Endothelial cell of umbilical vein (primary cell): ENCODE results near the gene GALNT9. TPM values are rescaled to one million over a fixed set of nuclear protein-coding genes. Genes with fewer than 3 reads are reported as not detected.

ENCODE experiments used
- BruUV-seq: library from RNA; stranded (reverse); fragments of 400-500 nt; replicated peaks from 2 replicates; lab custom pipeline; 2021; lab: Mats Ljungman, UMichigan
- CTCF ChIA-PET: fragments of 300-600, 350-600 bp; sonication (Branson Sonifier 250); formaldehyde crosslinking; loops from one replicate; lab custom pipeline; 2021; ENCODE audit warnings: antibody characterized with exemption, inconsistent platforms; lab: Charles Lee
- POLR2A ChIA-PET: fragments of 300-600, 350-600 bp; sonication (Branson Sonifier 250); formaldehyde crosslinking; loops from one replicate; lab custom pipeline; 2021; ENCODE audit warnings: antibody characterized with exemption, inconsistent platforms; lab: Charles Lee
- DNase-seq: peaks from one replicate; pipeline ENCODE4 v3.0.0-alpha.2; 2011; ENCODE audit warnings: low read depth, low spot score
- FAIRE-seq: peaks from 2 replicates; lab custom pipeline; 2011; peaks lifted over from hg19 to GRCh38; lab: Jason Lieb, UNC
- H2AFZ ChIP-seq: 2 replicates; pipeline ENCODE4 v1.6.0; 2012; ENCODE audit warnings: low read depth, low read length, control low read depth, inconsistent platforms
- H3K27ac ChIP-seq: 2 replicates; pipeline ENCODE4 v1.5.1; 2011; ENCODE audit warnings: low read depth, mild to moderate bottlenecking, control low read depth, low read length, moderate library complexity; ENCODE audit not compliant: insufficient read depth
- H3K27me3 ChIP-seq, 2 experiments: 2 replicates each; pipeline versions ENCODE4 v1.6.0 to v1.6.1; 2011; ENCODE audit warnings: low read length in 2 of 2, mixed read lengths in 1 of 2; ENCODE audit not compliant: control insufficient read depth in 2 of 2, insufficient read depth in 2 of 2
- H3K36me3 ChIP-seq, 2 experiments: 2 replicates in 1 of 2; 3 replicates in 1 of 2; pipeline ENCODE4 v1.5.1; 2011; ENCODE audit warnings: low read length in 2 of 2, mild to moderate bottlenecking in 1 of 2, moderate library complexity in 1 of 2; ENCODE audit not compliant: control insufficient read depth in 2 of 2, insufficient read depth in 2 of 2; ENCODE audit errors: extremely low read depth in 1 of 2
- H3K4me1 ChIP-seq: 3 replicates; pipeline ENCODE4 v1.5.1; 2011; ENCODE audit warnings: mild to moderate bottlenecking, low read length; ENCODE audit not compliant: control insufficient read depth, insufficient read depth; ENCODE audit errors: extremely low read depth
- H3K4me2 ChIP-seq: 2 replicates; pipeline ENCODE4 v1.6.1; 2011; ENCODE audit warnings: low read length, control low read depth, mixed read lengths; ENCODE audit not compliant: insufficient read depth
- H3K4me3 ChIP-seq, 3 experiments: fragments of 200-600 bp in 1 of 3; sonication (generic), shearing (Covaris generic) in 1 of 3; replicated peaks in 1 of 3; 2 replicates each; pipeline ENCODE4 v1.5.1; 2011 to 2016; ENCODE audit warnings: control low read depth in 3 of 3, low read length in 3 of 3, mild to moderate bottlenecking in 2 of 3, inconsistent platforms in 1 of 3, low read depth in 1 of 3, moderate library complexity in 1 of 3; ENCODE audit not compliant: insufficient read depth in 1 of 3
- H3K79me2 ChIP-seq: 2 replicates; pipeline ENCODE4 v1.6.0; 2012; ENCODE audit warnings: low read length, inconsistent platforms; ENCODE audit not compliant: control insufficient read depth, insufficient read depth
- H3K9ac ChIP-seq: replicated peaks from 2 replicates; pipeline ENCODE3; 2011; ENCODE audit warnings: low read length, control low read depth; ENCODE audit not compliant: insufficient read depth; ENCODE audit errors: extremely low read depth
- H3K9me1 ChIP-seq: replicated peaks from 3 replicates; pipeline ENCODE4 v1.6.0; 2011; ENCODE audit warnings: mild to moderate bottlenecking, low read length; ENCODE audit not compliant: control insufficient read depth, insufficient read depth; ENCODE audit errors: extremely low read depth
- H3K9me3 ChIP-seq: replicated peaks from 2 replicates; pipeline ENCODE4 v1.5.1; 2012; ENCODE audit warnings: low read length, inconsistent platforms; ENCODE audit not compliant: control insufficient read depth, insufficient read depth
- H4K20me1 ChIP-seq: replicated peaks from 2 replicates; pipeline ENCODE3; 2011; ENCODE audit warnings: mild to moderate bottlenecking, low read length; ENCODE audit not compliant: control insufficient read depth, insufficient read depth; ENCODE audit errors: extremely low read depth
- EZH2 ChIP-seq: IDR thresholded peaks from 2 replicates; pipeline ENCODE4 v1.6.1; 2012; ENCODE audit warnings: borderline replicate concordance, low read depth, mild to moderate bottlenecking, moderate library complexity, low read length, inconsistent platforms; ENCODE audit not compliant: severe bottlenecking
- FOS ChIP-seq: IDR thresholded peaks from 2 replicates; pipeline ENCODE4 v1.6.1; 2011; ENCODE audit warnings: mild to moderate bottlenecking, low read length, moderate library complexity, borderline replicate concordance; ENCODE audit not compliant: insufficient read depth
- GATA2 ChIP-seq: IDR thresholded peaks from 2 replicates; pipeline ENCODE4 v1.7.0; 2011; ENCODE audit warnings: low read depth, mild to moderate bottlenecking, moderate library complexity, mixed read lengths, low read length; ENCODE audit not compliant: insufficient read length, insufficient read depth
- JUN ChIP-seq: IDR thresholded peaks from 2 replicates; pipeline ENCODE4 v1.6.1; 2011; ENCODE audit warnings: borderline replicate concordance, low read depth; ENCODE audit not compliant: insufficient read length, insufficient read depth
- MYC ChIP-seq: IDR thresholded peaks from one replicate; pipeline ENCODE4 v1.6.1; 2011; ENCODE audit warnings: mild to moderate bottlenecking, low read depth, low read length
- POLR2A ChIP-seq: IDR thresholded peaks from 2 replicates; pipeline ENCODE4 v1.6.1; 2012; ENCODE audit warnings: low read depth, mild to moderate bottlenecking, control low read depth, low read length
- POLR2AphosphoS5 ChIP-seq: IDR thresholded peaks from 2 replicates; pipeline ENCODE4 v1.6.1; 2012; ENCODE audit warnings: low read depth, mild to moderate bottlenecking, control low read depth, low read length, moderate library complexity; ENCODE audit not compliant: insufficient read depth
- dilution Hi-C: fragments of 300-500 bp; cut with MboI; formaldehyde crosslinking; loops from one replicate; pipeline ENCODE4 v1.15.0; 2019; ENCODE audit warnings: low sequenced_read_pairs; ENCODE audit not compliant: extremely low pct_ligation_motif_present
- intact Hi-C: fragments of 100-400 bp; cut with micrococcal nuclease; formaldehyde crosslinking; loops from one replicate; pipeline ENCODE4 v1.10.0; 2022
- polyA plus RNA-seq, 4 experiments: library from polyadenylated mRNA; depleted of rRNA in 3 of 4; stranded (reverse) in 3 of 4; unstranded in 1 of 4; fragments of >200 nt; gene quantifications; 2 replicates each; pipeline versions ENCODE4 v1.2.1 to v1.2.3, GENCODE V29; 2011 to 2012; ENCODE audit warnings: missing spikeins in 1 of 4
- total RNA-seq: library from RNA; stranded (reverse); gene quantifications from 2 replicates; pipeline ENCODE4 v1.2.3, GENCODE V29; 2021
- TF ChIP-seq, protein P1 (sequence below): IDR thresholded peaks from 2 replicates; pipeline ENCODE4 v1.6.1; 2011; ENCODE audit not compliant: insufficient read depth, insufficient read length
- TF ChIP-seq, protein P2 (sequence below), 2 donors: IDR thresholded peaks; 1 replicate in 1 of 2; 2 replicates in 1 of 2; pipeline ENCODE4 v1.5.1; 2011; ENCODE audit warnings: low read length in 2 of 2, mild to moderate bottlenecking in 2 of 2, moderate library complexity in 2 of 2, control low read depth in 1 of 2, inconsistent platforms in 1 of 2, low read depth in 1 of 2; ENCODE audit not compliant: insufficient read depth in 1 of 2; ENCODE audit errors: extremely low read depth in 1 of 2

The GALNT9 gene
- total and polyA plus RNA-seq, 2 donors (not counting 3 experiments of a cell fraction or from before 2014, with no cell fraction given) = 0.14 to 0.73 TPM

DNA sequence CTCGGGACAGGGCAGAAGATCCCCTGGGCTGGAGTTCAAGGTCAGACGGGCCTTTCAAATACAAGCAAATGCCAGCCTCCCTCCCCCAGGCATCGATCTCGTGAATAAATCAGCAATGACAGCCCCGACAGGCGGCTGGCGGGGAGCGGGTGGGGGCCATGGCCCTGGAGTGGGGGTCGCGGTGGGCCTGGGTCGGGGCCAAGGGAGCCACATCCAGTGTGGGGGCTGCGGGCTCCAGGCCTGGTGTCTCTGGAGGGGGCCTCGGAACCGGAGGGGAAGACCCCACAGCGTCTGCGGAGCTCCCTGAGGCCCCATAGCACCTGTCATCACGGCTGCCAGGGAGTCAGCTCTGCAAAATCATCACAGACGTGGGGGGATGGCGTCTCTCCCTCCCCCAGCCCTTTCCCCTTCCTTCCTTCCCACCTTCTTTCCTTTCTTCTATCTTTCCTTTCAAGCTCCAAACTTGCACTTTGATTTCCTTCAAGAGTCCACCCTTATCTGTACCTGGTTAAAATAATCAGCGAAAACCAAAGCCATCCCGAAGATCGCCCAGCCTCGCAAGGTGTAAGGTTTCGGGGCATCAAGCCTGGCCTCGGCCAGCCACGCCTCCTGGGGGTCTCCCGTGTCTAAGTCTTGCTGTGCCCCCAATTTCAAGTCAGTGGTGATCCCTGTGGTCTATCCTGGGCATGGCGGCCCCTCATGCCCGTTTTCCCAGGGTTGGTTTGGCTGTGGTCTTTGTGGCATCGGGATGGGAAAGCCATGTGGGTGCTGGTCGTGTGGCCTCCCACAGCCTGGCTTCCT, 93.1 kb downstream of the GALNT9 start:
- Histone ChIP-seq H3K36me3 (no peaks in the 10 kb centered on the region), H3K9me3 (no peaks in the 10 kb centered on the region), H3K9me1 (no peaks in the 10 kb centered on the region), H4K20me1 (no peaks in the 10 kb centered on the region), H3K4me3 (no peak overlapping the region), H3K27ac (no peak overlapping the region), H3K4me2 (no peak overlapping the region), H3K9ac (no peak overlapping the region), H2AFZ (no peak overlapping the region), H3K27me3 (no peaks in the 10 kb centered on the region), H3K4me1 (no peaks in the 10 kb centered on the region), H3K79me2 (no peaks in the 10 kb centered on the region)
- ChIA-PET CTCF (no interaction called here), POLR2A (no interaction called here)
- intact Hi-C loops = no loop called here
- no TSS peak for BruUV-seq
- TF ChIP-seq MYC = no peak
- TF ChIP-seq GATA2 = no peak
- no peak for TF ChIP-seq EZH2
- TF ChIP-seq, protein P1, sequence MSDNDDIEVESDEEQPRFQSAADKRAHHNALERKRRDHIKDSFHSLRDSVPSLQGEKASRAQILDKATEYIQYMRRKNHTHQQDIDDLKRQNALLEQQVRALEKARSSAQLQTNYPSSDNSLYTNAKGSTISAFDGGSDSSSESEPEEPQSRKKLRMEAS = no peak
- no peak for TF ChIP-seq FOS
- TF ChIP-seq, protein P2, sequence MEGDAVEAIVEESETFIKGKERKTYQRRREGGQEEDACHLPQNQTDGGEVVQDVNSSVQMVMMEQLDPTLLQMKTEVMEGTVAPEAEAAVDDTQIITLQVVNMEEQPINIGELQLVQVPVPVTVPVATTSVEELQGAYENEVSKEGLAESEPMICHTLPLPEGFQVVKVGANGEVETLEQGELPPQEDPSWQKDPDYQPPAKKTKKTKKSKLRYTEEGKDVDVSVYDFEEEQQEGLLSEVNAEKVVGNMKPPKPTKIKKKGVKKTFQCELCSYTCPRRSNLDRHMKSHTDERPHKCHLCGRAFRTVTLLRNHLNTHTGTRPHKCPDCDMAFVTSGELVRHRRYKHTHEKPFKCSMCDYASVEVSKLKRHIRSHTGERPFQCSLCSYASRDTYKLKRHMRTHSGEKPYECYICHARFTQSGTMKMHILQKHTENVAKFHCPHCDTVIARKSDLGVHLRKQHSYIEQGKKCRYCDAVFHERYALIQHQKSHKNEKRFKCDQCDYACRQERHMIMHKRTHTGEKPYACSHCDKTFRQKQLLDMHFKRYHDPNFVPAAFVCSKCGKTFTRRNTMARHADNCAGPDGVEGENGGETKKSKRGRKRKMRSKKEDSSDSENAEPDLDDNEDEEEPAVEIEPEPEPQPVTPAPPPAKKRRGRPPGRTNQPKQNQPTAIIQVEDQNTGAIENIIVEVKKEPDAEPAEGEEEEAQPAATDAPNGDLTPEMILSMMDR (IDR thresholded peaks at IDR 0.05; ENCODE audit: extremely low read depth in 1 of 2, insufficient read depth in 1 of 2, low read depth in 1 of 2, low read length in 2 of 2) = no peak
- no peak for TF ChIP-seq POLR2AphosphoS5
- no peak for TF ChIP-seq POLR2A
- TF ChIP-seq JUN = no peak
- DNase-seq = no peak
- no peak for FAIRE-seq
- dilution Hi-C loops = no loop called here
